AG04450 (cell line): ENCODE measurements around the gene FAM171A1. TPM values are rescaled to one million over a fixed set of nuclear protein-coding genes. Genes with fewer than 3 reads are reported as not detected.

Source experiments
- CTCF ChIA-PET: fragments of 300-600, 350-600 bp; formaldehyde crosslinking; extraction: SDS; loops from one replicate; lab custom pipeline; 2022; ENCODE audit warnings: antibody characterized with exemption, inconsistent platforms; lab: Charles Lee
- POLR2A ChIA-PET: fragments of 350-600 bp; formaldehyde crosslinking; extraction: SDS; loops from one replicate; lab custom pipeline; 2021; ENCODE audit warnings: antibody characterized with exemption, inconsistent platforms; lab: Yijun Ruan, JAX
- DNase-seq: peaks from one replicate; pipeline ENCODE4 v3.0.0-alpha.2; 2011; ENCODE audit warnings: low read depth, low spot score
- H3K27ac ChIP-seq: one replicate; pipeline ENCODE4 v1.5.1; 2012; ENCODE audit warnings: low read depth, low read length, control low read depth
- H3K27me3 ChIP-seq: one replicate; pipeline ENCODE4 v1.6.0; 2012; ENCODE audit warnings: low read length; ENCODE audit not compliant: control insufficient read depth, insufficient read depth
- H3K4me3 ChIP-seq: 2 replicates; pipeline ENCODE4 v1.5.1; 2011; ENCODE audit warnings: mild to moderate bottlenecking, low read depth, low read length, control low read depth
- H3K9me3 ChIP-seq: 2 replicates; pipeline ENCODE4 v1.5.1; 2012; ENCODE audit warnings: low read length; ENCODE audit not compliant: control insufficient read depth, insufficient read depth
- CTCF ChIP-seq: IDR thresholded peaks from 2 replicates; pipeline ENCODE4 v1.5.1; 2011; ENCODE audit warnings: low read depth, low read length, control low read depth, inconsistent platforms
- polyA plus RNA-seq: library from polyadenylated mRNA; depleted of rRNA; stranded (reverse); fragments of >200 nt; gene quantifications from 2 replicates; pipeline ENCODE4 v1.2.3, GENCODE V29; 2011

Gene FAM171A1
- polyA plus RNA-seq, 1 experiment = 22.4 TPM

- Histone ChIP-seq H3K27me3 (no peaks in the 10 kb centered on the region), H3K4me3 (no peak overlapping the region), H3K27ac (no peak overlapping the region), H3K9me3 (no peaks in the 10 kb centered on the region)
- CTCF ChIA-PET = no interaction called here
- DNase-seq = no peak
- POLR2A ChIA-PET = no interaction called here
- TF ChIP-seq CTCF = no peak
Observed at GRCh38 chr10:15300145-15300544, 70.9 kb downstream of the FAM171A1 start.

- no peaks in the 10 kb centered on the region for H3K27me3 ChIP-seq
- H3K4me3 ChIP-seq = no peak overlapping the region
- DNase-seq = no peak
- no peak for TF ChIP-seq CTCF
- POLR2A ChIA-PET = no interaction called here
- CTCF ChIA-PET = no interaction called here
- H3K27ac ChIP-seq = no peak overlapping the region
- H3K9me3 ChIP-seq = no peaks in the 10 kb centered on the region
Observed at GRCh38 chr10:15296701-15297100, 74.4 kb downstream of the FAM171A1 start.

- no peak for DNase-seq
- Histone ChIP-seq H3K4me3 (no peak overlapping the region), H3K27ac (no peak overlapping the region), H3K9me3 (no peaks in the 10 kb centered on the region), H3K27me3 (no peaks in the 10 kb centered on the region)
- no peak for TF ChIP-seq CTCF
- CTCF ChIA-PET = interaction anchor here (0.5 kb wide), 1 partner anchor 74 kb away, joined by 7 read pairs; no protein-coding TSS in a partner anchor
- POLR2A ChIA-PET = no interaction called here
Observed at GRCh38 chr10:15295537-15296325, 75.4 kb downstream of the FAM171A1 start.

GRCh38 chr10:15293862-15294842, 76.9 kb downstream of the FAM171A1 start:
- DNase-seq = no peak
- ChIA-PET CTCF (no interaction called here), POLR2A (no interaction called here)
- Histone ChIP-seq H3K4me3 (no peak overlapping the region), H3K9me3 (no peaks in the 10 kb centered on the region), H3K27ac (no peak overlapping the region), H3K27me3 (no peaks in the 10 kb centered on the region)
- TF ChIP-seq CTCF = no peak
